ENCODE measurements around the gene PIEZO2.

Gene PIEZO2

GRCh38 chr18:10745219-10745618 lies 404.1 kb downstream of the PIEZO2 start:
- DNase-seq (ENCODE audit: low spot score): no peak

DNA sequence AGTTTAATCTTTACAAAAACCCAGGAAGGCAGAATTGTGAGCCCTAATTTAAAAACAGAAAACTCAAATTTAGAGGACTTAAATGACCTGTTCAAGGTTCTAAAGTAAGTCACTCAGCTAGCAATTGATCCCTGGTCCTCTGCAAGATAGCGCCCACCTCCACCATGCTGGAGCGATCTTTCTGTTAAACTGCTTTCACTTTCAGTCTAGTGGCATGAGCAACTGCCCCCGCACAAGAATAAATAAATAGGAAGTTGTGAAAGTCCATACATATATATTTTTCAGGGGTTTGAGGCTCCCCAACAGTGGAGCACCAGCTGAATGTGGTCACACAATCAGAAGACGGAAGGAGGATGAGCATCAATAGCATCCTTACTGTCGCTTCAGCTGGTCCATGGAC lies 405.6 kb downstream of the PIEZO2 start:
- no peak for DNase-seq (ENCODE audit: low spot score)

DNA sequence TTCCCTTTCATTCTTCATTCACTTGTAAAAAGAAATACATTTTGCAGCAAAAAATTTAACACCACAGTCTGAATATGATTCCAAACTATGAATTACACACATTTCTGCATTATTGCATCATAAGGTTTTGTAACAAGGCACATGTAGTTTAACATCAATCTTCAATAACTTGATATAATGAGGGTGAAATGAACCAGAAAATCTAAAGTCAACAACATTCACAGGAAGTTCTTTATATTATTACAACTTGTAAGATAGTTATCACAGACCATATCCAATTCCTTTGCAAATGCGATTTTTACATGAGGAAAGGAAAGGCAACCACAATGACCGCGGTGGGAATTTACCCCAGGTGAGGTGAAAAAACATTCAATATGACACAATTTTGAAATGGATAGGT lies 410.2 kb downstream of the PIEZO2 start:
- DNase-seq (ENCODE audit: low spot score): no peak

DNA sequence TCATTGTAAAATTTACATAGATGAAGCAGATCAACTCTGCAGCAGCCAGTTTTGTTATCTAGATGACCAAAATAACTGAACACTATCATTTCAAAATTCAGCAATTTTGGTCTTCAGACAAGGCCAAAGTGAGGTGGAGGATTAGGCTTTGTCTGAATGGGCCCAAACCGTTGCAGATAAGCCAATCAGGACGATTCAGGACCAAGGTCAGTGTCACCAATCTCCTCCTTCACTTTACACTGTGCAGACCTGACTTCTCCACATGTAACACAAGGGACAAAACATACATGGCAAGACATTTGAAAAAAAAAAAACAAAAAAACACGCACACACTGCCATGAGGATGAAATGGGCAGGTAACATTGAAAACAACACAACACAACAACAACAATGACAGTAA lies 412.4 kb downstream of the PIEZO2 start:
- DNase-seq (ENCODE audit: low spot score): no peak

DNA sequence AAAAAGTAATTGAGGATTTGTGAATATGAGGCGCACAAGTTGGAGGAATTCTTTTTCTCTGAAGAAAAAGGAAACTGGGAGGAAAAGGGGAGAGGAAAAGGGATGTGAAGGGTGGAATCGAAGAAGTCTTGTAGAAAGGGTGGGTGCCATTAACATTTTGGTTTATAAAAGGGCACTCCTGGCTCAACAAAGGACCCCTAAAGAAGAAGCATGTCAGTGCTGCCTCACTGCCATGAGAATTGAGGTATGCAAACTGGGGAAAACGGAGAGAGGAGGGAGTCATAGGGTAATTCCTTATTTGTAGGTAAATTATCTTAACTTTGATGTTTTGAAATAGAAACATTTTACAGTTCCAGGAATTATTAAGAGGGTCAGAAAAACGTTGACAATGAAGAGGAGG lies 416.4 kb downstream of the PIEZO2 start:
- DNase-seq (ENCODE audit: low spot score): no peak

DNA sequence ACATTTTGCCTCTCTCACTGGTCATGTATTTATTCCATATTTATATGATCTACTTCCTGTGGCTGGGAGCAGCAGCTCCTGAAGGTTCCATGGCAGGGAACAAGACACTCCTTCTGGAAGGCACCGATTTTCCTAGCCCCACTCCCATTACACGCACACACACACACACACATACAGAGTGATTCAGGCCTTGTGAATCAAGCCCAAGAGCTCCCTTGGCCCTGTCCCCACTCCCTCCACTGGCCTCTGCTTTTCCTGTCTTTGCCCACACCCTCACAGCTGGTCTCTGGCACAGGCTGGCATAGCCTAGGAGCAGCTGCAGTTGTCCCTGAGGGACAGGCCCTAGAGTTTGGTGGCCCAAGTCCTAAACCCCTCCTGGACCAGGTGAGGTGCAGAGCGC lies 421.9 kb downstream of the PIEZO2 start:
- DNase-seq (ENCODE audit: low spot score): no peak

DNA sequence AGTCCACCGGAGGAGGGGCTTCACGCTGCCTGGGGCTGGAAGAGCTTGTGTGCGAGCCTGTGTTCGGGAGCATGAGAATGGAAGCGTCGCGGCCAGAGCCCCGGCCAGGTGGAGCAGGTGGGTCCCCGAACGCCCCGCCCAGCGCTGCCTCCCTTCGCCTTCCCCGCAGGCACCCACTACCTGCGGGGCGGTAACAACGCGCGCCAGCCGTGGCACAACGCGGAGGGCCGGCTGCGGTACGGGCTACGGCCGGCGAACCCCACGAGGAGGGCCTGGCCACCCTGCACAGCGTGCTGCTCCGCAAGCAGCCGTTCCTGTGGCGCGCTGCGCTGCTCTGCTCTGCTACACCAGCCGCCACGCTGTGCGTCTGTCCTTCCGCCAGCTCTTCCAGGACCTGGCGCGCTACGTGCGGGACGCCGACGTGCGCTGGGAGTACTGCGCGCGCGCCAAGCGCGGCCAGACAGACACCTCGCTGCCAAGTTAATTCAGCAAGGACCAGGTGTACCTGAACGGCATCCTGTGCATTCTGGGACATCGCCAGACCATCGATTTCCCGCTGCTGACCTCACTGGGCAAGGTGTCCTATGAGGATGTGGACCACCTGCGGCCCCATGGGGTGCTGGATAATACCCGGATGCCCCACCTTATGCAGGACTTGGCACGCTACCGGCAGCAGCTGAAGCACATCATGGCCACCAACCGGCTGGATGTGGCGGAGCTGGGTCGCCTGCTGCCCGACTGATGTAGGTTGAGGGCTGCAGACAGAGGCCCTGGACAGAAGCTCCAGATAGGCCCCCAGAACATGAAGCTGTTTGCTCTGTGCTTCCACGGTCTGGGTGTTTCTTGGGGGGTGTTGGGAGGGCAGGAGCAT lies 422.9 kb downstream of the PIEZO2 start:
- DNase-seq (ENCODE audit: low spot score): no peak

DNA sequence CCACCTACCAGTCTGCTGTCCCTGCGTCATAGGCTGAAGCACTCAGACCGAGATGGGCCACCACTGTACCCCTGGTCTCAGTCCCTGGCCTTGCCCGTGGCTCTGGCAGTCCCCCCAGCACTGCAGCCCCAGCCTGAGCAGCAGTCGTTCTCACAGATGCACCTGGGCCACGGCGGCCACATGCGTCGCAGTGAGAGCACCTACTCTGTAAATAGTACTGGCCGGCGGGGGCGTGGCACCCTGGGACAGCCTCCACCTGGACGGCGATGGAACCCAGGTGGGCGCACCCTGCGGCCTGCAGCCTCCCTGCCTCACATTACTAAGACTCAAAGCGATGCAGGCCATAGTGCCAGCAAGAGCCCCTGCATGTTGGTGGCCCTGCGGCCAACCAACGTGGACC lies 424.7 kb downstream of the PIEZO2 start:
- no peak for DNase-seq (ENCODE audit: low spot score)

- DNase-seq (ENCODE audit: low spot score): no peak
Observed at GRCh38 chr18:10723496-10723895, 425.9 kb downstream of the PIEZO2 start.

GRCh38 chr18:10718809-10719208 lies 430.6 kb downstream of the PIEZO2 start:
- DNase-seq (ENCODE audit: low spot score): no peak

- DNase-seq (ENCODE audit: low spot score): no peak
Observed at GRCh38 chr18:10715791-10716190, 433.6 kb downstream of the PIEZO2 start.

DNA sequence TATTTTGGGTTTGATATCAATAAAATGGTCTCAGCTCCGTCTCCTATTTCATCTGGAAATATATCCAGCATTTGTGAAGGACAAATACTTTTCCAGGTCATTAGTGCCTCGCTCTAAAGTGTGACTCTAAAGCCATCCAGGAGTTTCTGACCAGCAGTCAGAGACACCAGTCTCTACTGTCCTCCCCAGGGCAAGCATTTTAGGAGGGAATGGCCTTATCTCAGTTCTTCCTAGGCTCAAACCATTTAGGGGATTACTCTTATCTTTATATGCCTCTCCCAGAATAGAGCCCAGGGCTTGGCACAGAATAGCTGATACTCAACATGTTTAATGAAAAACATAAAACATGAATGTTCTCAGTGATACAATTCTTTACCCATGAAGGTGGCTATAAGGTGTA lies 436.0 kb downstream of the PIEZO2 start:
- no peak for DNase-seq (ENCODE audit: low spot score)

- DNase-seq (ENCODE audit: low spot score): no peak
Observed at GRCh38 chr18:10707294-10707693, 442.1 kb downstream of the PIEZO2 start.

GRCh38 chr18:10705786-10706185 lies 443.6 kb downstream of the PIEZO2 start:
- DNase-seq (ENCODE audit: low spot score): no peak

DNA sequence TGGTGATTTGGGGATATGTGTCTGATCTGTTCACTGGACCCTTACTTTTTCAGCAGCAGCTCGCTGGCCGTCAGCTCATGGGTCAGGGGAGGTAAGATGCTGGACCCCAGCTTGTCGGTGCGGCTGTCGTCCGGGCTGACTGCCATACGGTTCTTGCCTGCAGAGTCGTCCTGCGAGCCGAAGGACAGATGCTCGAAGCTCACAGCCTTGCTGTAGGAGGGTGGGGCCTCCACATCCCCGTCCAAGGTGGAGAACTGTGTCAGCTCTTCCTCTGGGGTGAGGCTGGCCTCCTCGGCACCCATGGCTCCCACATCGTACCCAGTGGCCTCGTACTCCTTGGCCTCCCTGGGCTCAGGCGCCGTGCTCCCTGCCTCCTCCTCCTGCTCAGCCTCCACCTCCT lies 444.1 kb downstream of the PIEZO2 start:
- DNase-seq (ENCODE audit: low spot score): no peak

GRCh38 chr18:10702206-10702605 lies 447.2 kb downstream of the PIEZO2 start:
- no peak for DNase-seq (ENCODE audit: low spot score)

- DNase-seq (ENCODE audit: low spot score): no peak
Observed at GRCh38 chr18:10690366-10690765, 459.0 kb downstream of the PIEZO2 start.

GRCh38 chr18:10690035-10690329 lies 459.4 kb downstream of the PIEZO2 start:
- no peak for DNase-seq (ENCODE audit: low spot score)

DNA sequence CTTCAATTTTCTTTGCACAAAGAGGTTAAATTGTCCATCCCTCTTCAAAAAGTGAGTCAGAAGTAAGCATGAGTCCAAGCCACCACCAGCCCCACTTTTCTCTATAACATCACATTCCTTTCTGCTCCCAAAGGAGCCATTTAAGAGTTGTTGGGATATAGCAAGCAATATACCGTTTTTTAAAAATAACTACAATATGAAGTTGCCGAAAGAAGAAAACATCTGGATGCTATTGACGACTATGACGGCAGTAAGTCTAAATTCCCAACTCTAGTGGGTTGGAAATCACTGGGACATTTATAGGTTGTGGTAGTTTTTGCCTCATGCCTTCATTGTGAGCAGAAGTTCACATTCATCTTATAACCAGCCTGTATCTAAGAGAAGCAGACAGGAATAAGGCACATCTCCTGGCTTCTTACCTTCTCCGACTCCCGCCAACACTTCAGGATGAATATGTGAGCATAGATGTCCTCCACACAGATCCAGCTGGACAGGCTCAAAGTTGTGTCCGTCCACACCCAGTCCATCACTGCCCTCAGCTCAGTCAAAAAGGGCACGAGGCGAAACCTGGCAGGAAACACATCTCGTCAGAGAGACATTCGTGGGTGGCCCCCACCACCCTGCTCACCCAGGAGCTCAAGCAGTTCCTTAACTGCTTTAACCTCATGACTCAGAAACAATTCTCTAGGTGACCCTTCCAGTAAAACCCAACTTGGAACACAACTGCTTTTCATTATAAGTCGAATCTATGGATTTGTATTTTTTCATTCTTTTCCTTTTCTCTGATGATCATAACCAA lies 459.9 kb downstream of the PIEZO2 start:
- no peak for DNase-seq (ENCODE audit: low spot score)

GRCh38 chr18:10688766-10689165 lies 460.6 kb downstream of the PIEZO2 start:
- DNase-seq (ENCODE audit: low spot score): no peak

- DNase-seq (ENCODE audit: low spot score): peak; percentile 1
Observed at GRCh38 chr18:10687161-10687925, 462.0 kb downstream of the PIEZO2 start.

DNA sequence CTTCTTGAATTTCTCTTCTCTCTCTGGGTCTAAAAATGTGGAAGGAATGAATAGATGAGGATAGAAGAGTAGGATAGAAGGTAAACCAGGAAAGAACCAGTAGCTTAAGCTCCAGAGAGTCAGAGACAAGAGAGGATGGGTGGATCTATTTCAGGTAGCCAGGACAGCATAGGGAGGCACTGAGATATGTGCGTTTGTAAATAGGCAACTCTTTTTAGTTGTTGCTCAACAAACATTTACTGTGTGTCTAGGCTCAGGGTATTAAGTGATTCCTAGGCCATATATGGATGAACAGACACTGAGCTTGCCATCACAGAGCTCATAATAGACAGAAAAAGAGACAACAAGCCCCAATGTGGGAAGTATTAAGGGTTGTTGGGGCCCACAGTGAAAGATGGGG lies 463.1 kb downstream of the PIEZO2 start:
- no peak for DNase-seq (ENCODE audit: low spot score)

- no peak for DNase-seq (ENCODE audit: low spot score)
Observed at GRCh38 chr18:10685484-10685883, 463.9 kb downstream of the PIEZO2 start.

All from LoVo (cell line).